Measurements from ENCODE around the gene CAMK1. TPM values are rescaled to one million over a fixed set of nuclear protein-coding genes. Genes with fewer than 3 reads are reported as not detected.

Gene CAMK1
- total RNA-seq, 1 donor from 2014 or later = 17.1 TPM

DNA sequence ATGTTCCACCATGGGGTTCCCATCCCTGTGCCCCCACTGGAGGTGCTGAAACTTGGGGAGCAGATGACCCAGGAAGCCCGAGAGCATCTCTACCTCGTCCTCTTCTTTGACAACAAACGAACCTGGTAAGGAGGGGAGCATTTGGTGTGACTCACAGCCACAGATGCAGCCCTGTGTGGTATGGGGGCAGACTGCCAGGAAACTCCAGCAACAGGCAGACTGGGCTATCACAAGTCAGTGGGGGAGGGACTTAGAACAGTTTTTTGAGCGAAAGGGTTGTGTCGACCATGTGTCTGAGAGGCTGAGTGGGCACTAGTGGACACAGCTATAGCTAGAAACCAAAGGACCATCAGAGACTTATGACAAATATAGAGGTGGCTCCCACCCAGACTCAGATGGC, 23.4 kb downstream of the CAMK1 start:
- H3K9me3 Mint-ChIP-seq (ENCODE audit: low read depth) = no peaks in the 10 kb centered on the region
- H3K4me3 Mint-ChIP-seq (ENCODE audit: low read depth) = no peak overlapping the region
- H3K36me3 Mint-ChIP-seq (ENCODE audit: insufficient read depth) = peaks cover 11% of the 10 kb centered on the region
- DNase-seq (ENCODE audit: low spot score, unreplicated experiment) = no peak
- no peak overlapping the region for H3K27ac Mint-ChIP-seq
- H3K4me1 Mint-ChIP-seq (ENCODE audit: low read depth) = peaks cover 15% of the 10 kb centered on the region
- no peaks in the 10 kb centered on the region for H3K27me3 Mint-ChIP-seq
- TF ChIP-seq, protein P1, sequence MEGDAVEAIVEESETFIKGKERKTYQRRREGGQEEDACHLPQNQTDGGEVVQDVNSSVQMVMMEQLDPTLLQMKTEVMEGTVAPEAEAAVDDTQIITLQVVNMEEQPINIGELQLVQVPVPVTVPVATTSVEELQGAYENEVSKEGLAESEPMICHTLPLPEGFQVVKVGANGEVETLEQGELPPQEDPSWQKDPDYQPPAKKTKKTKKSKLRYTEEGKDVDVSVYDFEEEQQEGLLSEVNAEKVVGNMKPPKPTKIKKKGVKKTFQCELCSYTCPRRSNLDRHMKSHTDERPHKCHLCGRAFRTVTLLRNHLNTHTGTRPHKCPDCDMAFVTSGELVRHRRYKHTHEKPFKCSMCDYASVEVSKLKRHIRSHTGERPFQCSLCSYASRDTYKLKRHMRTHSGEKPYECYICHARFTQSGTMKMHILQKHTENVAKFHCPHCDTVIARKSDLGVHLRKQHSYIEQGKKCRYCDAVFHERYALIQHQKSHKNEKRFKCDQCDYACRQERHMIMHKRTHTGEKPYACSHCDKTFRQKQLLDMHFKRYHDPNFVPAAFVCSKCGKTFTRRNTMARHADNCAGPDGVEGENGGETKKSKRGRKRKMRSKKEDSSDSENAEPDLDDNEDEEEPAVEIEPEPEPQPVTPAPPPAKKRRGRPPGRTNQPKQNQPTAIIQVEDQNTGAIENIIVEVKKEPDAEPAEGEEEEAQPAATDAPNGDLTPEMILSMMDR (IDR thresholded peaks at IDR 0.05; ENCODE audit: unreplicated experiment) = no peak

- TF ChIP-seq, protein P1 (IDR thresholded peaks at IDR 0.05; ENCODE audit: unreplicated experiment) = no peak
- peaks cover 12% of the 10 kb centered on the region for H3K4me1 Mint-ChIP-seq (ENCODE audit: low read depth)
- H3K27ac Mint-ChIP-seq = no peak overlapping the region
- peaks cover 12% of the 10 kb centered on the region for H3K36me3 Mint-ChIP-seq (ENCODE audit: insufficient read depth)
- no peak overlapping the region for H3K4me3 Mint-ChIP-seq (ENCODE audit: low read depth)
- H3K9me3 Mint-ChIP-seq (ENCODE audit: low read depth) = no peaks in the 10 kb centered on the region
- H3K27me3 Mint-ChIP-seq = no peaks in the 10 kb centered on the region
- DNase-seq (ENCODE audit: low spot score, unreplicated experiment) = no peak
Measured at GRCh38 chr3:9745521-9745920, 24.2 kb downstream of the CAMK1 start.

- H3K27ac Mint-ChIP-seq = no peak overlapping the region
- H3K4me3 Mint-ChIP-seq (ENCODE audit: low read depth) = no peak overlapping the region
- peaks cover 2% of the 10 kb centered on the region for H3K4me1 Mint-ChIP-seq (ENCODE audit: low read depth)
- no peak for DNase-seq (ENCODE audit: low spot score, unreplicated experiment)
- H3K36me3 Mint-ChIP-seq (ENCODE audit: insufficient read depth) = peaks cover 16% of the 10 kb centered on the region
- H3K9me3 Mint-ChIP-seq (ENCODE audit: low read depth) = no peaks in the 10 kb centered on the region
- no peaks in the 10 kb centered on the region for H3K27me3 Mint-ChIP-seq
- TF ChIP-seq, protein P1 (IDR thresholded peaks at IDR 0.05; ENCODE audit: unreplicated experiment) = no peak
Measured at GRCh38 chr3:9744162-9744561, 25.6 kb downstream of the CAMK1 start.

DNA sequence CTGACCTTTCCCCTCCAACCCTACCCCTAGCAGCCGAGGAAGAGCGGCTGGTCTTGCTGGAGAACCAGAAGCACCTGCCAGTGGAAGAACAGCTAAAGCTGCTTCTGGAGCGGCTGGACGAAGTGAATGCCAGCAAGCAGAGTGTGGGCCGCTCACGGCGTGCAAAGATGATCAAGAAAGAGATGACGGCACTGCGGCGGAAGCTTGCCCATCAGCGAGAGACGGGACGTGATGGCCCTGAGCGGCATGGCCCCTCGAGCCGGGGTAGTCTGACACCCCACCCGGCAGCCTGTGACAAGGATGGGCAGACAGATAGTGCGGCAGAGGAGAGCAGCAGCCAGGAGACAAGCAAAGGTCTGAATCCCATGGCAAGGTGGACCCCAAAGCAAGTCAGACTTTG, 26.2 kb downstream of the CAMK1 start:
- peaks cover 17% of the 10 kb centered on the region for H3K36me3 Mint-ChIP-seq (ENCODE audit: insufficient read depth)
- DNase-seq (ENCODE audit: low spot score, unreplicated experiment) = no peak
- no peaks in the 10 kb centered on the region for H3K9me3 Mint-ChIP-seq (ENCODE audit: low read depth)
- no peaks in the 10 kb centered on the region for H3K27me3 Mint-ChIP-seq
- TF ChIP-seq, protein P1 (IDR thresholded peaks at IDR 0.05; ENCODE audit: unreplicated experiment) = no peak
- no peak overlapping the region for H3K4me3 Mint-ChIP-seq (ENCODE audit: low read depth)
- H3K27ac Mint-ChIP-seq = no peak overlapping the region
- H3K4me1 Mint-ChIP-seq (ENCODE audit: low read depth) = no peaks in the 10 kb centered on the region

GRCh38 chr3:9742560-9742959, 27.2 kb downstream of the CAMK1 start:
- H3K9me3 Mint-ChIP-seq (ENCODE audit: low read depth) = no peaks in the 10 kb centered on the region
- DNase-seq (ENCODE audit: low spot score, unreplicated experiment) = no peak
- no peak overlapping the region for H3K27ac Mint-ChIP-seq
- no peaks in the 10 kb centered on the region for H3K27me3 Mint-ChIP-seq
- TF ChIP-seq, protein P1 (IDR thresholded peaks at IDR 0.05; ENCODE audit: unreplicated experiment) = no peak
- H3K36me3 Mint-ChIP-seq (ENCODE audit: insufficient read depth) = peaks cover 17% of the 10 kb centered on the region
- H3K4me1 Mint-ChIP-seq (ENCODE audit: low read depth) = no peaks in the 10 kb centered on the region
- no peak overlapping the region for H3K4me3 Mint-ChIP-seq (ENCODE audit: low read depth)
